WTC11 (cell line): Measurements from ENCODE around the gene PVALEF. TPM values are rescaled to one million over a fixed set of nuclear protein-coding genes. Genes with fewer than 3 reads are reported as not detected.

Experiments
- ATAC-seq: fragments of 200-7000 bp; cut with Tn5 transposase; 2 replicates; pipeline ENCODE4 v1.10.0; 2021; ENCODE audit warnings: mild to moderate bottlenecking, moderate library complexity
- CTCF ChIA-PET: fragments of 300-600 bp; sonication (Branson Sonifier 250); formaldehyde crosslinking; loops from one replicate; lab custom pipeline; 2021; ENCODE audit warnings: antibody characterized with exemption; lab: Charles Lee
- POLR2A ChIA-PET: fragments of 350-600 bp; sonication (Branson Sonifier 250); formaldehyde crosslinking; loops from one replicate; lab custom pipeline; 2021; ENCODE audit warnings: antibody characterized with exemption; lab: Charles Lee
- DNase-seq: peaks from one replicate; pipeline ENCODE4 v3.0.0; 2021; ENCODE audit warnings: low spot score
- H3K27ac Mint-ChIP-seq: 2 replicates; pipeline ENCODE4 v1.8.0; 2021; ENCODE audit warnings: mixed read lengths
- H3K27me3 Mint-ChIP-seq: 2 replicates; pipeline ENCODE4 v1.8.0; 2021; ENCODE audit warnings: low read depth, mild to moderate bottlenecking, moderate library complexity, mixed read lengths
- H3K36me3 Mint-ChIP-seq: 2 replicates; pipeline ENCODE4 v1.8.0; 2021; ENCODE audit warnings: mixed read lengths
- H3K4me1 Mint-ChIP-seq: 2 replicates; pipeline ENCODE4 v1.8.0; 2022; ENCODE audit warnings: mixed read lengths
- H3K4me3 Mint-ChIP-seq: 2 replicates; pipeline ENCODE4 v1.8.0; 2021; ENCODE audit warnings: mild to moderate bottlenecking, moderate library complexity, mixed read lengths
- H3K9me3 Mint-ChIP-seq: 2 replicates; pipeline ENCODE4 v1.8.0; 2021; ENCODE audit warnings: mixed read lengths
- ELF4 ChIP-seq: sonication (generic); formaldehyde crosslinking; IDR thresholded peaks from 2 replicates; pipeline ENCODE4 v1.8.1; 2022; ENCODE audit warnings: low read depth, mild to moderate bottlenecking, moderate library complexity, missing genetic modification reagents
- FOXP1 ChIP-seq: sonication (generic); formaldehyde crosslinking; IDR thresholded peaks from 2 replicates; pipeline ENCODE4 v1.8.0; 2022; ENCODE audit warnings: missing genetic modification reagents, mild to moderate bottlenecking, moderate library complexity, borderline replicate concordance
- MYBL2 ChIP-seq: sonication (generic); formaldehyde crosslinking; IDR thresholded peaks from 2 replicates; pipeline ENCODE4 v1.8.1; 2023; ENCODE audit warnings: mild to moderate bottlenecking, moderate library complexity, missing genetic modification reagents
- PRRX2 ChIP-seq: fragments of 250-450 bp; sonication (Bioruptor Pico); IDR thresholded peaks from 2 replicates; pipeline ENCODE4 v1.8.0; 2021; ENCODE audit warnings: mild to moderate bottlenecking
- RORB ChIP-seq: fragments of 250-450 bp; sonication (Bioruptor Pico); IDR thresholded peaks from 2 replicates; pipeline ENCODE4 v1.9.0; 2021; ENCODE audit warnings: mild to moderate bottlenecking
- SMAD4 ChIP-seq: sonication (generic); formaldehyde crosslinking; IDR thresholded peaks from 2 replicates; pipeline ENCODE4 v1.8.0; 2022; ENCODE audit warnings: mild to moderate bottlenecking, missing genetic modification reagents
- TEAD1 ChIP-seq: sonication (generic); formaldehyde crosslinking; IDR thresholded peaks from 2 replicates; pipeline ENCODE4 v1.8.0; 2022; ENCODE audit warnings: mild to moderate bottlenecking, missing genetic modification reagents
- ZBTB21 ChIP-seq: sonication (generic); formaldehyde crosslinking; IDR thresholded peaks from 2 replicates; pipeline ENCODE4 v1.8.1; 2023; ENCODE audit warnings: mild to moderate bottlenecking, missing genetic modification reagents, borderline replicate concordance
- ZNF263 ChIP-seq: sonication (generic); formaldehyde crosslinking; IDR thresholded peaks from 2 replicates; pipeline ENCODE4 v1.8.1; 2022; ENCODE audit warnings: low read depth, mild to moderate bottlenecking, moderate library complexity, missing genetic modification reagents
- ZNF416 ChIP-seq: fragments of 250-450 bp; sonication (Bioruptor Pico); IDR thresholded peaks from 2 replicates; pipeline ENCODE4 v1.9.0; 2021; ENCODE audit warnings: mild to moderate bottlenecking, inconsistent platforms
- ZNF423 ChIP-seq: fragments of 250-450 bp; sonication (Bioruptor Pico); IDR thresholded peaks from 2 replicates; pipeline ENCODE4 v2.1.2; 2022; ENCODE audit warnings: mild to moderate bottlenecking, moderate library complexity
- total RNA-seq: library from RNA; stranded (reverse); gene quantifications from 3 replicates; pipeline ENCODE4 v1.2.3, GENCODE V29; 2021
- TF ChIP-seq, protein P1 (sequence below): sonication (generic); formaldehyde crosslinking; IDR thresholded peaks from 2 replicates; pipeline ENCODE4 v1.8.0; 2023; ENCODE audit warnings: missing genetic modification reagents
- TF ChIP-seq, protein P2 (sequence below): sonication (generic); formaldehyde crosslinking; IDR thresholded peaks from 2 replicates; pipeline ENCODE4 v1.8.1; 2023; ENCODE audit warnings: mild to moderate bottlenecking, missing genetic modification reagents, moderate library complexity
- TF ChIP-seq, protein P3 (sequence below): sonication (generic); formaldehyde crosslinking; conservative IDR thresholded peaks from 2 replicates; pipeline ENCODE4 v1.8.1; 2023; ENCODE audit warnings: mild to moderate bottlenecking, low read depth, missing genetic modification reagents, moderate library complexity
- TF ChIP-seq, protein P4 (sequence below): sonication (generic); formaldehyde crosslinking; IDR thresholded peaks from 2 replicates; pipeline ENCODE4 v1.8.1; 2023; ENCODE audit warnings: mild to moderate bottlenecking, missing genetic modification reagents
- TF ChIP-seq, protein P5 (sequence below): sonication (generic); formaldehyde crosslinking; IDR thresholded peaks from 2 replicates; pipeline ENCODE4 v1.8.0; 2022; ENCODE audit warnings: mild to moderate bottlenecking, missing genetic modification reagents

Gene PVALEF
- total RNA-seq, 1 experiment from 2014 or later, result not detected

DNA sequence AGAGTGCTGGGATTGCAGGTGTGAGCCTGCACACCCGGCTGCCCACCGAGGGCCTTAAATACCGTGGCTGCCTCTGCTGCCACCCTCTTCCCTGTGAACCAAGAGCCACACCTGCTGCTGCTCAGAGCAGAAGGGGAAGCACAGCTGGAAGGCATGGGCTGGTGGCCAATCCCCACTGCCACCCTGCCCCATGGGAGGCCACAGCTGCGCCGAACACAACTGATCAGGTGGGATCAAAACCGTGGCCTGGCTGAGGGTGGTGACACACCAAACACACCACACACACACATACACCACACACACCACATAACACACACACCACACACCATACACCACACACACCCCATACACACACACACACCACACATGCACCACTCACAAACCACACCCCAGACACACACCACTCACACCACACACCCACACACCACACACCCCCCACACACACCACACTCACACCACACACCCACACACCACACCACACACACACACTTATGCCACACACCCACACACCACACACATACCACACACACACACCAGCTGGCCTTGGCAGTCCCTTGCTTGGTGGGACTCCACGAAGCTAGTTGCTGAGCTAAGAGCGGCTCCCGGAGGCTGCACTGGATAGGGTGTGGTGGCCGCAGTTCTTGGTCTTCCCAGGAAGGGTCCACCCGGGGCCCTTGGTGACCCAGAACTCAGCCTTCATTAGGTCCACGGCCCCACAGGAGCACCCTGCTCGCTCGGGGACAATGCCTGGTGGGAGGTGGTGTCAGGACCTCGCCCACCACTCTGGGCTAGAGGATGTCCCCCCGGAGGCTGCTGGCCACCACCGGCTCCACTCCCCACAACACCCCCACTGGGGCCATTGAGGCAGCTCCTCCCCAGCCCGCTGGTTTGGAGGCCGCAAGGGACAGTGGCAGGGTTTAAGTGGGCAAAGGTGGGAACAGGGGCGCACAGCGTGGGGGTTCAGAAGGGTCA lies 42.6 kb downstream of the PVALEF start:
- Mint-ChIP-seq H3K27ac (no peak overlapping the region; the same call in 1 of the 2 replicates), H3K4me1 (no peaks in the 10 kb centered on the region), H3K27me3 (no peaks in the 10 kb centered on the region), H3K36me3 (no peaks in the 10 kb centered on the region; the same call in 1 of the 2 replicates), H3K9me3 (no peaks in the 10 kb centered on the region), H3K4me3 (no peak overlapping the region)
- TF ChIP-seq, protein P1, sequence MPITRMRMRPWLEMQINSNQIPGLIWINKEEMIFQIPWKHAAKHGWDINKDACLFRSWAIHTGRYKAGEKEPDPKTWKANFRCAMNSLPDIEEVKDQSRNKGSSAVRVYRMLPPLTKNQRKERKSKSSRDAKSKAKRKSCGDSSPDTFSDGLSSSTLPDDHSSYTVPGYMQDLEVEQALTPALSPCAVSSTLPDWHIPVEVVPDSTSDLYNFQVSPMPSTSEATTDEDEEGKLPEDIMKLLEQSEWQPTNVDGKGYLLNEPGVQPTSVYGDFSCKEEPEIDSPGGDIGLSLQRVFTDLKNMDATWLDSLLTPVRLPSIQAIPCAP (CRISPR knock-in tag), result no peak
- TF ChIP-seq ZNF423 (CRISPR knock-in tag), result no peak
- TF ChIP-seq SMAD4 (CRISPR knock-in tag), result no peak
- TF ChIP-seq ELF4, result no peak
- TF ChIP-seq, protein P2, sequence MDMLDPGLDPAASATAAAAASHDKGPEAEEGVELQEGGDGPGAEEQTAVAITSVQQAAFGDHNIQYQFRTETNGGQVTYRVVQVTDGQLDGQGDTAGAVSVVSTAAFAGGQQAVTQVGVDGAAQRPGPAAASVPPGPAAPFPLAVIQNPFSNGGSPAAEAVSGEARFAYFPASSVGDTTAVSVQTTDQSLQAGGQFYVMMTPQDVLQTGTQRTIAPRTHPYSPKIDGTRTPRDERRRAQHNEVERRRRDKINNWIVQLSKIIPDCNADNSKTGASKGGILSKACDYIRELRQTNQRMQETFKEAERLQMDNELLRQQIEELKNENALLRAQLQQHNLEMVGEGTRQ (CRISPR knock-in tag), result no peak
- CTCF ChIA-PET, result interaction anchor here (1.0 kb wide), 1 partner anchor 65 kb away, joined by 3 read pairs; no protein-coding TSS in a partner anchor
- ATAC-seq, result no peak
- POLR2A ChIA-PET, result no interaction called here
- no peak for DNase-seq

DNA sequence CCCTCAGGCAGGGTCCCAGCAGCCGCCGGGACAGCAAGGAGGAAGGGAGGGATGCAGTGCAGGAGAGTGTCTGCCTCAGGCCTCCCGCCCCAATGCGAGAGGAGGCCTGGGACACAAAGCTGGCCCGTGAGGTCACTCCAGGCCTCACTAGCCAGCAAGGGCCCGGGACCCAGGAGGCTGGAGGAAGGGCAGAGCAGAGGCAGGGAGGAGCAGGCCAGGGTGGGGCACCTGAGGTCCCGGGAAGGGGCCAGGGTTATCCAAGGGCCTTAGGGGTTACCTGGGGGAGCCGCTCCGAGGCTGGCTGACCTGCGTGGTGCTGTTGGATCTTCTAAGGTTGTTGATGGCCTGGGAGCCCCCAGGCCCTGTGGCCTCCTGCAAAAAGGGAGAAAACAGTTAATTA lies 43.3 kb downstream of the PVALEF start:
- TF ChIP-seq, protein P3, sequence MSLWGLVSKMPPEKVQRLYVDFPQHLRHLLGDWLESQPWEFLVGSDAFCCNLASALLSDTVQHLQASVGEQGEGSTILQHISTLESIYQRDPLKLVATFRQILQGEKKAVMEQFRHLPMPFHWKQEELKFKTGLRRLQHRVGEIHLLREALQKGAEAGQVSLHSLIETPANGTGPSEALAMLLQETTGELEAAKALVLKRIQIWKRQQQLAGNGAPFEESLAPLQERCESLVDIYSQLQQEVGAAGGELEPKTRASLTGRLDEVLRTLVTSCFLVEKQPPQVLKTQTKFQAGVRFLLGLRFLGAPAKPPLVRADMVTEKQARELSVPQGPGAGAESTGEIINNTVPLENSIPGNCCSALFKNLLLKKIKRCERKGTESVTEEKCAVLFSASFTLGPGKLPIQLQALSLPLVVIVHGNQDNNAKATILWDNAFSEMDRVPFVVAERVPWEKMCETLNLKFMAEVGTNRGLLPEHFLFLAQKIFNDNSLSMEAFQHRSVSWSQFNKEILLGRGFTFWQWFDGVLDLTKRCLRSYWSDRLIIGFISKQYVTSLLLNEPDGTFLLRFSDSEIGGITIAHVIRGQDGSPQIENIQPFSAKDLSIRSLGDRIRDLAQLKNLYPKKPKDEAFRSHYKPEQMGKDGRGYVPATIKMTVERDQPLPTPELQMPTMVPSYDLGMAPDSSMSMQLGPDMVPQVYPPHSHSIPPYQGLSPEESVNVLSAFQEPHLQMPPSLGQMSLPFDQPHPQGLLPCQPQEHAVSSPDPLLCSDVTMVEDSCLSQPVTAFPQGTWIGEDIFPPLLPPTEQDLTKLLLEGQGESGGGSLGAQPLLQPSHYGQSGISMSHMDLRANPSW (CRISPR knock-in tag), result no peak
- TF ChIP-seq ZNF416 (CRISPR knock-in tag), result no peak
- Mint-ChIP-seq H3K4me1 (no peaks in the 10 kb centered on the region), H3K4me3 (no peak overlapping the region), H3K27me3 (no peaks in the 10 kb centered on the region), H3K27ac (no peak overlapping the region; the same call in 1 of the 2 replicates), H3K9me3 (no peaks in the 10 kb centered on the region), H3K36me3 (no peaks in the 10 kb centered on the region; the same call in 1 of the 2 replicates)
- no peak for ATAC-seq
- ChIA-PET CTCF (interaction anchor here (1.0 to 1.1 kb wide), 2 partner anchors 8 to 66 kb away, joined by 3 read pairs; no protein-coding TSS in a partner anchor), POLR2A (no interaction called here)
- no peak for DNase-seq

DNA sequence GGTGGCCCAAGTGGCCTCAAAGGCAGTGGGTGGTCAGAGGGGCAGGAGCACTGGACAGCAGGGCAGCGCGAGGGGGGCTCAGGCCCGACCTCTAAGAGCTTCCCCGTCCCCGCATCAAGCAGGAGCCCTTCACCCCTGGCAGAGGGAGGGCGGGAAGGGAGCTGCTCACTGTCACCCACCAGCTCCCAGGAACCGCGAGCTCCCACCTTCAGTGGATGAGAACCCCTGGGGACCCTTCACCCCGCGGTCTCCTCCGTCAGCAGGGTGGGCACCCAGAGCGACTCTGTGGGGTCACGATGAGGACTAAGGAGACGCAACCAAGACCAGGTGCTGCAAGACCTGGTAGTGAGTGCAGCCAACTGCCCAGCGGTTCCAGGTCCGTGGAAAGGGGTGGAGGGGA lies 43.8 kb downstream of the PVALEF start:
- POLR2A ChIA-PET, result no interaction called here
- no peaks in the 10 kb centered on the region; the same call in 1 of the 2 replicates for H3K36me3 Mint-ChIP-seq
- CTCF ChIA-PET, result interaction anchor here (1.1 kb wide), 1 partner anchor 9 kb away, joined by 3 read pairs; no protein-coding TSS in a partner anchor
- no peak overlapping the region for H3K27ac Mint-ChIP-seq
- H3K4me3 Mint-ChIP-seq, result no peak overlapping the region
- H3K4me1 Mint-ChIP-seq, result no peaks in the 10 kb centered on the region
- no peaks in the 10 kb centered on the region for H3K27me3 Mint-ChIP-seq
- H3K9me3 Mint-ChIP-seq, result no peaks in the 10 kb centered on the region
- TF ChIP-seq FOXP1 (CRISPR knock-in tag), result no peak
- TF ChIP-seq RORB (CRISPR knock-in tag), result no peak
- no peak for TF ChIP-seq PRRX2
- no peak for TF ChIP-seq ZNF263 (CRISPR knock-in tag)
- no peak for TF ChIP-seq TEAD1 (CRISPR knock-in tag)
- TF ChIP-seq, protein P4, sequence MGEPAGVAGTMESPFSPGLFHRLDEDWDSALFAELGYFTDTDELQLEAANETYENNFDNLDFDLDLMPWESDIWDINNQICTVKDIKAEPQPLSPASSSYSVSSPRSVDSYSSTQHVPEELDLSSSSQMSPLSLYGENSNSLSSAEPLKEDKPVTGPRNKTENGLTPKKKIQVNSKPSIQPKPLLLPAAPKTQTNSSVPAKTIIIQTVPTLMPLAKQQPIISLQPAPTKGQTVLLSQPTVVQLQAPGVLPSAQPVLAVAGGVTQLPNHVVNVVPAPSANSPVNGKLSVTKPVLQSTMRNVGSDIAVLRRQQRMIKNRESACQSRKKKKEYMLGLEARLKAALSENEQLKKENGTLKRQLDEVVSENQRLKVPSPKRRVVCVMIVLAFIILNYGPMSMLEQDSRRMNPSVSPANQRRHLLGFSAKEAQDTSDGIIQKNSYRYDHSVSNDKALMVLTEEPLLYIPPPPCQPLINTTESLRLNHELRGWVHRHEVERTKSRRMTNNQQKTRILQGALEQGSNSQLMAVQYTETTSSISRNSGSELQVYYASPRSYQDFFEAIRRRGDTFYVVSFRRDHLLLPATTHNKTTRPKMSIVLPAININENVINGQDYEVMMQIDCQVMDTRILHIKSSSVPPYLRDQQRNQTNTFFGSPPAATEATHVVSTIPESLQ, result no peak
- no peak for TF ChIP-seq MYBL2 (CRISPR knock-in tag)
- TF ChIP-seq, protein P5, sequence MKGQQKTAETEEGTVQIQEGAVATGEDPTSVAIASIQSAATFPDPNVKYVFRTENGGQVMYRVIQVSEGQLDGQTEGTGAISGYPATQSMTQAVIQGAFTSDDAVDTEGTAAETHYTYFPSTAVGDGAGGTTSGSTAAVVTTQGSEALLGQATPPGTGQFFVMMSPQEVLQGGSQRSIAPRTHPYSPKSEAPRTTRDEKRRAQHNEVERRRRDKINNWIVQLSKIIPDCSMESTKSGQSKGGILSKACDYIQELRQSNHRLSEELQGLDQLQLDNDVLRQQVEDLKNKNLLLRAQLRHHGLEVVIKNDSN (CRISPR knock-in tag), result no peak
- no peak for TF ChIP-seq ZBTB21 (CRISPR knock-in tag)
- DNase-seq (no peak), ATAC-seq (no peak)
